Right kidney (tissue), 1 donor: ENCODE results near the gene AGPAT3.

Source experiments
- DNase-seq: peaks from one replicate; pipeline ENCODE4 v3.0.0-alpha.2; 2016

AGPAT3 gene

GRCh38 chr21:44024887-44025353 is 159.9 kb downstream of the AGPAT3 start:
- no peak for DNase-seq

GRCh38 chr21:44027607-44028286 is 162.7 kb downstream of the AGPAT3 start:
- no peak for DNase-seq

- DNase-seq, result no peak
Measured at GRCh38 chr21:44028287-44028659, 163.2 kb downstream of the AGPAT3 start.

- no peak for DNase-seq
Measured at GRCh38 chr21:44029460-44030087, 164.6 kb downstream of the AGPAT3 start.

GRCh38 chr21:44035244-44035643 is 170.2 kb downstream of the AGPAT3 start:
- DNase-seq, result no peak
